H1 (cell line): ENCODE data around the gene MAP3K14. TPM values are rescaled to one million over a fixed set of nuclear protein-coding genes. Genes with fewer than 3 reads are reported as not detected.

ENCODE experiments used
- ASH2L ChIP-seq: fragments of 200-600, 300-600 bp; sonication (generic); IDR thresholded peaks from one replicate; pipeline ENCODE4 v1.7.1; 2017; ENCODE audit warnings: low read length
- HDAC6 ChIP-seq: IDR thresholded peaks from one replicate; pipeline ENCODE4 v1.7.1; 2012; ENCODE audit warnings: low read depth, mild to moderate bottlenecking, inconsistent platforms, low read length, moderate library complexity
- KDM4A ChIP-seq: IDR thresholded peaks from one replicate; pipeline ENCODE4 v1.7.1; 2012; ENCODE audit warnings: low read depth, mild to moderate bottlenecking, moderate library complexity, low read length, inconsistent platforms; ENCODE audit not compliant: severe bottlenecking
- SIX5 ChIP-seq: IDR thresholded peaks from 2 replicates; pipeline ENCODE4 v1.6.1; 2011; ENCODE audit warnings: mild to moderate bottlenecking, low read depth, low read length
- TBP ChIP-seq: IDR thresholded peaks from 2 replicates; pipeline ENCODE4 v1.6.1; 2011; ENCODE audit warnings: low read depth, low read length, improper control_type of control experiment
- polyA plus RNA-seq, 7 experiments: library from polyadenylated mRNA; depleted of rRNA in 3 of 7; stranded (reverse) in 5 of 7; unstranded in 2 of 7; fragments of >200 nt in 5 of 7; fragments of 200-250 nt in 2 of 7; gene quantifications; 1 replicate in 5 of 7; 2 replicates in 1 of 7; 4 replicates in 1 of 7; pipeline versions ENCODE4 v1.2.1 to v1.2.3, GENCODE V29; 2011 to 2013; ENCODE audit warnings: missing spikeins in 2 of 7, mixed read lengths in 2 of 7
- total RNA-seq: library from RNA; stranded (reverse); fragmentation: NEBNext Ultra II Directional; extraction: Animal tissue kit (Norgen Biotek cat#: 25700); gene quantifications from 2 replicates; pipeline ENCODE4 v1.2.1, GENCODE V29; 2021

The MAP3K14 gene
- total and polyA plus RNA-seq, 2 of the 8 experiments (the other 6 are each of a cell fraction or from before 2014, with no cell fraction given) = 5.2 to 6.1 TPM

DNA sequence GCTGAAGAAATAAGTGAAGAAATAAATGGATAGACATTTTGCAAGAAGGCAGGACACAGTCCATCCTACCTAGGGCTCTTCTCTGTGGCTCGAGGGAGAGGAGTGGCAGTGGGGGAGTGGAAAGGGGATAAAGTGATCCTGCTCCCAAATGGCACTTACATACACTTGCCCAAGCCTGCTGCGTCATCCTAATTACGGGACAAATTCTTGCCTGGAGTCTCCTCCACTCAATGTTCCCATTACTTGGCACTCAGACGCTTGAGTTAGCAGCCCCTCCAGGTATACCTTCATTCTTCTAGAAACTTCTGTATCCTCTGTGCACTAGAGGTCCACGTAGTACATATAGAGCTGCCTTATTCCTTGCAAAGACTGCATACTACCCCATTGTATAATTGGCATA is 15.7 kb upstream of the MAP3K14 start (continued):
- no peak for TF ChIP-seq KDM4A
- TF ChIP-seq TBP = no peak
- TF ChIP-seq ASH2L = no peak
- TF ChIP-seq HDAC6 = no peak
- no peak for TF ChIP-seq SIX5
